Measurements from ENCODE around the gene VWC2L.

GRCh38 chr2:214386720-214387119 lies 24.1 kb upstream of the VWC2L start:
- TF ChIP-seq CTCF (IDR thresholded peaks at IDR 0.05; ENCODE audit: low read depth, low read length, missing input control) (no peak), YY1 (IDR thresholded peaks at IDR 0.05) (no peak), TAF1 (conservative IDR thresholded peaks at IDR 0.05) (no peak), RAD21 (IDR thresholded peaks at IDR 0.05) (no peak), ZBTB33 (IDR thresholded peaks at IDR 0.05) (no peak), SP1 (IDR thresholded peaks at IDR 0.05) (no peak), FOXA2 (IDR thresholded peaks at IDR 0.05) (no peak), REST (IDR thresholded peaks at IDR 0.05) (no peak)
